ENCODE data around the gene MED8.

- TF ChIP-seq CTCF (IDR thresholded peaks at IDR 0.05; ENCODE audit: insufficient read depth, low read depth, low read length) (no peak), EZH2 (IDR thresholded peaks at IDR 0.05; ENCODE audit: insufficient read depth, low read length) (no peak)
Observed at GRCh38 chr1:43363283-43363934, 26.2 kb downstream of the MED8 start.

Data from astrocyte (in vitro differentiated cells and primary cell).